GM12874 (cell line): ENCODE measurements around the gene SOAT2.

Source experiments
- CTCF ChIP-seq: IDR thresholded peaks from 2 replicates; pipeline ENCODE4 v1.5.1; 2011; ENCODE audit warnings: low read depth, mild to moderate bottlenecking, control low read depth, low read length, moderate library complexity; ENCODE audit not compliant: insufficient read depth

The SOAT2 gene

GRCh38 chr12:53102883-53103807 lies at the start of gene SOAT2:
SOAT2 (plus strand) TSS chr12:53103486; CDS start chr12:53103578, 92 bp downstream.
- TF ChIP-seq CTCF: no peak

DNA sequence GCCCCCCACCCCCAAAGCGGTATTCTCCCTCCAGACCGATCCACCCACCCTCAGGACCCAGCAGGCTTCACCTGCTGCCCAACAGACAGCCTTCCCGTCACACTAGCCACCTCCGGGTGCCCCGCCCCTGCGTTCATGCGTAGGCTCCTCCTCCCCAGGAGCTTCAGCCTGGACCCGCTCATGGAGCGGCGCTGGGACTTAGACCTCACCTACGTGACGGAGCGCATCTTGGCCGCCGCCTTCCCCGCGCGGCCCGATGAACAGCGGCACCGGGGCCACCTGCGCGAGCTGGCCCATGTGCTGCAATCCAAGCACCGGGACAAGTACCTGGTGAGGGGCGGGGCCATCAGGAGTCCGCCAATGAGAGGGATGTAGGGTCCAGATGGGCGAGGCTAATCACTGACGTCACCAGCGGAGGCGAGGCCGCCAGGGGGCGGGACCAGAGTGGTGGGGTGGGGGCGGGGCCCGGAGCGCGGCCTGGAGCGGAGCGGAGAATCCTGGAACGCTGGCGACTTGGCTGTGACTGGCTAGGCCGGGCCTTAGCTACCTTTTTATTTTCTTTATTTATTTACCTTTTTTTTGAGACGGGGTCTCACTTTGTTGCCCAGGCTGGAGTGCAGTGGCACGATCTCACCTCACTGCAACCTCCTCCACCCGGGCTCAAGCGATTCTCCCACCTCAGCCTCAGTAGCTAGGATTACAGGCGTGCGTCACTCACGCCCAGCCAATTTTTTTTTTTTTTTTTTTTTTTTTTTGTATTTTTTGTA lies 49.0 kb upstream of the SOAT2 start:
- TF ChIP-seq CTCF: no peak

GRCh38 chr12:53055471-53056266 lies 47.6 kb upstream of the SOAT2 start:
- TF ChIP-seq CTCF: no peak

DNA sequence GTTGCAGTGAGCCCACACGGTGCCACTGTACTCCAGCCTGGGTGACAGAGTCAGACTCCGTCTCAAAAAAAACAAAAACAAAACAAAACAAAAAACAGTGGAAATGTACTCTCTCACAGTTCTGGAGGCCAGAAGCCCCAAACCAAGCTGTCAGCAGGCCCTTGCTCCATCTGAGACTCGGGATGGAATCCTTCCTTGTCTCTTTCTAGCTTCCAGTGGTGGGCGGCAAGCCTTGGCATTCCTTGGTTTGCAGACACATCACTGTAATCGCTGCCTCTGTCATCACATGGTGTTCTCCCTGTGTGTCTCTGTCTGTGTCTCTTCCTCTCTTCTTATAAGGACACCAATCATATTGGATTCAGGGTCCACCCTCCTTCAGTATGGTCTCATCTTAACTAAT lies 47.0 kb upstream of the SOAT2 start:
- no peak for TF ChIP-seq CTCF

DNA sequence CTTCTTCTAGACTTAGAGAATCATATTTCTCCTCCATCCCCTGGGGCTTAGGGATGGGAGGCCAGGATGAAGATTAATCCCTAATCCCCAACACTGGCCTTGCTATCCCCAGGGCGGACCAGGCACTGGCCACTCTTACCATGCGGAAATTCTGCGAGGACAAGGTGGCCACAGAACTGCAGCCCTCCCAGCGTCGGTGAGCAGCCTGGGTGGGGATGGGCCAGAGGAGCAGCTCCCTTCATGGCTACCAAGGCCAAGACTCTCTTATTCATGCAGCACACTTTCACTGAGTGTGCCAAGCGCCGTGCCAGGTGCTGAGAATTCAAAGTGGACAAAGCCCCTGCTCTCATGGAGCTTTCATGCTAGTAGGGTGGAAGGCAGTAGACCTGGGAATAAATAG lies 46.4 kb upstream of the SOAT2 start:
- no peak for TF ChIP-seq CTCF

DNA sequence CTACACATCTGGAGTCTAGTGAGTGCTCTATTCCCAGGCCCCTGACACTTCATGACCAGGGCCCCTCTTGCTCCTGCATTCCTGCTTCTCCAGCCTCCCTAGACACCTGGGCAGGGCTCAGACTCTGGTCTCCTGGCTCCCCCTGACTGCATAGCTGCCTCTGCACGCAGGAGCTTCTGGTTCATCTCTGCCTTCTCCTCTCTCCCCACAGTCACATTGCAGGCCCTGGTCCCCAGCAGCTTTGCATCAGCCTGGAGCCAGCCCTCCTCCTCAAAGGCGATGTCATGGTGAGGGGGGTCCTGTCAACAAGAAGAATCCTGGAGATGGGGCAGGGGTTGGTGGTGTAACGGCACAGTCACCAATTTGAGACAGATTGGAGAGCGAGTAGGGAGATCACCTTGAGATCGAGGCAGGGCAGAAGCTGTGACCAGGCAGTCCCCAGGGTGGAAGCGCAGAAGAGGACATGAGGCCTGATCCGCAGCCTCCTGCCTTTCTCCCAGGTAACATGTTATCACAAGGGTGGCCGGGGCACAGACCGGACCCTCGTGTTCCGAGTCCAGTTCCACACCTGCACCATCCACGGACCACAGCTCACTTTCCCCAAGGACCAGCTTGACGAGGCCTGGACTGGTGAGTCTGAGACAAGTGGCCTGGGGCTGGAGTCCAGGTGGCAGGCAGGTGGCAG lies 45.3 kb upstream of the SOAT2 start:
- no peak for TF ChIP-seq CTCF
